ENCODE results near the gene BCAS3.

GRCh38 chr17:61152898-61153297 is 475.2 kb downstream of the BCAS3 start:
- TF ChIP-seq POLR2AphosphoS5 (IDR thresholded peaks at IDR 0.05) (no peak), EP300 (IDR thresholded peaks at IDR 0.05) (no peak), CTCF (IDR thresholded peaks at IDR 0.05) (no peak)
